ENCODE data around the gene CLCN6. TPM values are rescaled to one million over a fixed set of nuclear protein-coding genes. Genes with fewer than 3 reads are reported as not detected.

The CLCN6 gene
- total RNA-seq, 2 experiments from 2014 or later, result 18.8 to 19.5 TPM

- ChIA-PET CTCF (interaction anchor here (1.0 to 3.9 kb wide), 2 partner anchors 38 to 52 kb away, joined by 3 to 20 read pairs; no protein-coding TSS in a partner anchor), POLR2A (interaction anchor here (11.3 kb wide), 1 partner anchor 68 kb away, joined by 137 read pairs; no protein-coding TSS in a partner anchor)
- H3K27me3 Mint-ChIP-seq, result no peaks in the 10 kb centered on the region
- no peaks in the 10 kb centered on the region for H3K9me3 Mint-ChIP-seq
- no peak for DNase-seq
- peaks cover 1% of the 10 kb centered on the region for H3K4me1 Mint-ChIP-seq
- H3K36me3 Mint-ChIP-seq (ENCODE audit: low read depth), result peaks cover 47% of the 10 kb centered on the region
- no peak overlapping the region for H3K4me3 Mint-ChIP-seq
- no peak overlapping the region for H3K27ac Mint-ChIP-seq
These were observed 35.5 kb downstream of the CLCN6 start for GRCh38 chr1:11841245-11842153.

- POLR2A ChIA-PET, result interaction anchor here (11.3 kb wide), 1 partner anchor 67 kb away, joined by 137 read pairs; no protein-coding TSS in a partner anchor
- peaks cover 1% of the 10 kb centered on the region for H3K4me1 Mint-ChIP-seq
- CTCF ChIA-PET, result no interaction called here
These were observed 36.4 kb downstream of the CLCN6 start for GRCh38 chr1:11842154-11843041.

DNA sequence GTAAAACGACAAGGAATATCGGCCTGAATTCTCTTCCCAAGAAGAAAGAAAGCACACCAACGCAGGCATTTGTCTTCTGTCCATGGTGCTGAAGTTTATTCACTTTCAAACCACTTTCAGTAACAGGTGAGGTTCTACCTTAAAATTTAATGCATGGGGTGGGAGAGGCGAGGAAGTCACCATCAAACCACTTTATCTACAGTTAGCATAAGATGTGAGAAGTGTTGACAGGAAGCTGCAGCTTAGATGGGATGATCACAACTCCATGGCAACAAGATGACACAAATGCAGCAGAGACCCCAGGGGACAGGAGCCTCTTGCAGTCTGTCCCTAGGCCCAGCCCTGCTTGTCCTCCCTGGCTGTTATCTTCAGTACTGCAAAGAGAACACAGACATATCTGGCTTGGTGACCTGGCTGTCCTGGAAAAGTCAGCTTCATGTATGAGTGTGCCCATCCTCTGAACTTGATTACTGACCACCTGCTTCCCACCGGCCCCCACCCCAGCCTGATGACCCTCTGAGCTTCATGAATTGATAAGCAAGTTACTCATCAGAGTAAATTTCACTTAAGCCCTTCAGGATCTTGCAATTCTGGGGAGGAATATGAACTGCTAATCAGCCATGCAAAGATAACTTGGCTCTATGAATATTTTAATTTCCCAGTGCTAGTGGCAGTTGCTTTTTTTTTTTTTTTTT, 39.8 kb downstream of the CLCN6 start:
- ChIA-PET POLR2A (interaction anchor here (1.5 to 11.3 kb wide), 2 partner anchors 17 to 63 kb away, joined by 3 to 137 read pairs; no protein-coding TSS in a partner anchor), CTCF (interaction anchor here (0.7 to 2.3 kb wide), 3 partner anchors 8 to 55 kb away, joined by 3 to 8 read pairs (median 3); no protein-coding TSS in a partner anchor)
- no peak for DNase-seq
- no peak overlapping the region for H3K27ac Mint-ChIP-seq
- H3K4me3 Mint-ChIP-seq, result no peak overlapping the region
- H3K27me3 Mint-ChIP-seq, result no peaks in the 10 kb centered on the region
- peaks cover 22% of the 10 kb centered on the region for H3K36me3 Mint-ChIP-seq (ENCODE audit: low read depth)
- H3K9me3 Mint-ChIP-seq, result no peaks in the 10 kb centered on the region
- no peaks in the 10 kb centered on the region for H3K4me1 Mint-ChIP-seq

More at GRCh38 chr1:11842154-11843041, 36.4 kb downstream of the CLCN6 start:
- Mint-ChIP-seq H3K27ac (no peak overlapping the region), H3K4me3 (no peak overlapping the region), H3K36me3 (ENCODE audit: low read depth) (peaks cover 45% of the 10 kb centered on the region), H3K9me3 (no peaks in the 10 kb centered on the region), H3K27me3 (no peaks in the 10 kb centered on the region)
- DNase-seq, result no peak

DNA sequence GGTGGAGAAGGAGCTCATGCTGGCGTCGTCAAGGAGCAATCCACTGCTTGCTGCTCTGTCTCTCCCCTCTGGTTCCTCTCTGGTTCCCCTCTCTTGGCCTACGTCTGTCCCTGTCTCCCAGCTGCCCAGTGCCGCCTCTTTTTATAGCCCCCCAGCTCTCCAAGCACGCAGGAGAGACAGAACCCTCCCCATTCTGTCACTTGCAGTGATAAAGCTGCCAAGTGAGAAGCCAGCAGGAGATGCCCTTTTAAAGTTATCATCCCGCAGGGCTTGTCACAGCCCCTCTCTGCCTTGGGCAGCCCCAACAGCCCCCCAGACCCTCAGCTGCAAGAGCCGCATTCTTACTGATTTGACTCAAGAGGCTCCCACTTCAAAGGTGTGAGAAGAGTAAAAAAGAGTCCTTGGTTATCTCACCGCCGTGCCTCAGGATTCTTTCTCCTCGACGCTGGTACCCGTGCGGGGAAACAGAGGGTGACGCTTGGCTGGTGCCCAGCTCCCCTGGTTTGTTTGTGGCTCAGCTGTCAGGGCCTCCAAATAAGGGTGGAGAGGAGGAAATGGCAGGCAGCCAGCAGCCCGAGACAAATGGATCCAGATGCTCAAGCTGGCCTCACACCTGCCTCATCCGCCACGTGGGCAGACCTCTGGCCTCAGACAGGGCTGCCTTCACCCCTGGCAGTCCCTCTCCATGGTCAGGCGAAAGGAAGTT, 41.8 kb downstream of the CLCN6 start, which contains the start of gene NPPA:
NPPA (minus strand) TSS at position 117 of the 706 bp plus-strand sequence; CDS start at position 18, 99 bp downstream.
- no peaks in the 10 kb centered on the region for H3K9me3 Mint-ChIP-seq
- peaks cover 13% of the 10 kb centered on the region for H3K36me3 Mint-ChIP-seq (ENCODE audit: low read depth)
- DNase-seq, result no peak
- H3K4me3 Mint-ChIP-seq, result no peak within 1 kb of the TSS
- no peak within 1 kb of the TSS for H3K27ac Mint-ChIP-seq
- no peaks in the 10 kb centered on the region for H3K4me1 Mint-ChIP-seq
- H3K27me3 Mint-ChIP-seq, result peaks cover 6% of the 10 kb centered on the region
- ChIA-PET POLR2A (interaction anchor here (0.8 to 1.0 kb wide), 2 partner anchors 60 to 61 kb away, joined by 3 read pairs; no protein-coding TSS in a partner anchor), CTCF (interaction anchor here (2.3 kb wide), 1 partner anchor 10 kb away, joined by 8 read pairs; no protein-coding TSS in a partner anchor)

DNA sequence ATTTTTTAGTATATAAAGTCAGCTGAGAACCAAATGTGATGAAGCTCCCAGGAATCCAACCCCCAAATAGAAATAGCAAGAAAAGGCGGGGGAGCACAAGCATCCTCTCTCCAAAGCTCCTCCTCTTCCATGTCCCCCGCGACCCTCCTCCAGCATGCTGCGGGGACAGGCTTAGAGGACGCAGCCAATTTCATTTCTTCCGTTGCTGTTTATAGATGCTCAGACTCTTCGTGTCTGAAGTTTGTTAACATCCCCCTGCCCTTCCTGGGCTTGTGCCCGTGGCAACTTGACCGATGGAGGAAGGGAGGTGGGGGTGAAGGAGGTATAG, 42.3 kb downstream of the CLCN6 start:
- DNase-seq, result no peak
- H3K27ac Mint-ChIP-seq, result no peak overlapping the region
- H3K4me1 Mint-ChIP-seq, result no peaks in the 10 kb centered on the region
- H3K4me3 Mint-ChIP-seq, result no peak overlapping the region
- peaks cover 13% of the 10 kb centered on the region for H3K36me3 Mint-ChIP-seq (ENCODE audit: low read depth)
- POLR2A ChIA-PET, result interaction anchor here (1.0 kb wide), 1 partner anchor 60 kb away, joined by 3 read pairs; no protein-coding TSS in a partner anchor
- peaks cover 9% of the 10 kb centered on the region for H3K27me3 Mint-ChIP-seq
- CTCF ChIA-PET, result no interaction called here
- H3K9me3 Mint-ChIP-seq, result no peaks in the 10 kb centered on the region

DNA sequence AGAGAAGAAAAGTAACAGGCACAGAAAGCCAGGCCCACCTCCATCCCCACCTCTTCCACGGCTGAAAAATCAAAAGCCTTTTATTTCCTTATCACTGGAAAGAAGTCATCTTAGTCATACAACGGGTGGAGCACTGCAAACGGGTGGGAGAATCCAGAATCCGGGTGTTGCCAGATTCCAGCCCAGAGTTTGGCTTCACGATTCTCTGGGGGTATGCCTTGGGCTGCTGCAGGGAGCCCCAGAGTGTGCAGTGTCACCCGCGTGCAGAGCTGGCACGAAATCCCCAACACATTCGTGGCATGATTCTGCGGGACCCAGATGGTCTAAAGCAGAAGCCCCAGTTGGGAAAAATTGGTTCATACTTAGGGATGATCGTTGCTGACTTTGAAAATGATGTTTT, 44.2 kb downstream of the CLCN6 start:
- no peak overlapping the region for H3K4me3 Mint-ChIP-seq
- no peak overlapping the region for H3K27ac Mint-ChIP-seq
- POLR2A ChIA-PET, result no interaction called here
- H3K4me1 Mint-ChIP-seq, result no peaks in the 10 kb centered on the region
- CTCF ChIA-PET, result no interaction called here
- peaks cover 16% of the 10 kb centered on the region for H3K27me3 Mint-ChIP-seq
- peaks cover 5% of the 10 kb centered on the region for H3K36me3 Mint-ChIP-seq (ENCODE audit: low read depth)
- DNase-seq, result no peak
- H3K9me3 Mint-ChIP-seq, result no peaks in the 10 kb centered on the region

DNA sequence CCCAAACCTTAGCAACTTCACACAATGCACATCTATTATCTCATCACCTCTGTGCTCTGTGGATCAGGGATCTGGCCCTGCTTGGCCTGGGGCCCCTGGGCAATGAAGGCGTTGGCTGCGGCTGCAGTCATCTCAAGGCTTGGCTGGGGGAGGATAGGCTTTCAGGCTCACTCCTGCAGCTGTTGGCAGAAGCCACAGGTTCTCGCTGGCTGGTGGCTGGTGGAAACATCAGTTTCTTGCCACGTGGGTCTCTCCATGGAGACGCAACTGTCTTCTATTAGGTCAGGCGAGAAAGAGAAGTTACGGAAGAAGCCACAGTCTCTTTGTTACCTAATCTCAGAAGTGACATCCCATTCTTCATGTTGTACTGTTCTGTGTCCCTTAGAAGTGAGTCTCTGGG, 45.2 kb downstream of the CLCN6 start:
- CTCF ChIA-PET, result no interaction called here

DNA sequence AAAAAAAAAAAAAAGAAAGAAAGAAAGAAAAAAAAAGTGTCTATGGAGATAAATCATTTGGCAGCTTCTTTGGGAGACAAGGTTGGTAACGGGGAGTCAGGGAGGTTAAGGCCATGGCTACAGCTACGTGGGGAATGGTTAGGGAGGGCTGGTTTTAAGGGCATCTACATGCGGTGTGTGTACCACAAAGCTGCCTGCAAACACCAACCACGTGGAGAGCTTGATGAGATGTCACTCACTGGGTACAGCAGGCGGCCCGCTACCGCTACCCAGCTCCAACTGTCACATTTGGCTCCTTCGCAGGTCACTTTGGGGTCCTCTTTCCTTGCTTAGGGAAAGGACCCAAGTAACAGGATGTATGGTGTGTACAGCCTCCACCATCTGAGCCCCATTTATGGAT, 48.5 kb downstream of the CLCN6 start:
- no peak overlapping the region for H3K4me3 Mint-ChIP-seq
- DNase-seq, result no peak
- H3K27ac Mint-ChIP-seq, result no peak overlapping the region
- no peaks in the 10 kb centered on the region for H3K9me3 Mint-ChIP-seq
- H3K4me1 Mint-ChIP-seq, result no peaks in the 10 kb centered on the region
- ChIA-PET CTCF (no interaction called here), POLR2A (interaction anchor here (0.7 kb wide), 1 partner anchor 103 kb away, joined by 3 read pairs; no protein-coding TSS in a partner anchor)
- peaks cover 42% of the 10 kb centered on the region for H3K27me3 Mint-ChIP-seq
- H3K36me3 Mint-ChIP-seq (ENCODE audit: low read depth), result no peaks in the 10 kb centered on the region

More for the DNA sequence above, 45.2 kb downstream of the CLCN6 start:
- DNase-seq, result no peak
- Mint-ChIP-seq H3K27ac (no peak overlapping the region), H3K36me3 (ENCODE audit: low read depth) (no peaks in the 10 kb centered on the region), H3K27me3 (peaks cover 16% of the 10 kb centered on the region), H3K4me1 (no peaks in the 10 kb centered on the region), H3K4me3 (no peak overlapping the region), H3K9me3 (no peaks in the 10 kb centered on the region)
- POLR2A ChIA-PET, result interaction anchor here (1.0 kb wide), 1 partner anchor 57 kb away, joined by 3 read pairs; no protein-coding TSS in a partner anchor

DNA sequence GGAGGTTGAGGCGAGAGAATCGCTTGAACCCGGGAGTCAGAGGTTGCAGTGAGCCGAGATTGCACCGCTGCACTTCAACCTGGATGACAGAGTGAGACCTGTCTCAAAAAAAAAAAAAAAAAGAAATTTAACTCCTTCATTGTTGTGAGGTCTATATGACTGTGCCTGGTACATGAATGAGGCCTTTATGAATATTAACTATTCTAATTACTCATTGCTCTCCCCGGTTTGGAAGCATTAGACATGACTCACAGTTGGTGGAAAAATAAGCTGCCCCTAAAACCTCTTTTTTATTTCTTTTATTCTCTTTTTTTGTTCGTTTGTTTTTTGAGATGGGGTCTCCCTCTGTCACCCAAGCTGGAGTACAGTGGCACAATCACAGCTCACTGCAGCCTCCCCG, 49.4 kb downstream of the CLCN6 start:
- Mint-ChIP-seq H3K27ac (no peak overlapping the region), H3K36me3 (ENCODE audit: low read depth) (no peaks in the 10 kb centered on the region), H3K27me3 (peaks cover 51% of the 10 kb centered on the region), H3K9me3 (no peaks in the 10 kb centered on the region), H3K4me3 (no peak overlapping the region), H3K4me1 (no peaks in the 10 kb centered on the region)
- CTCF ChIA-PET, result no interaction called here
- DNase-seq, result no peak
- POLR2A ChIA-PET, result interaction anchor here (1.3 to 2.3 kb wide), 2 partner anchors 53 to 54 kb away, joined by 5 to 11 read pairs; no protein-coding TSS in a partner anchor

DNA sequence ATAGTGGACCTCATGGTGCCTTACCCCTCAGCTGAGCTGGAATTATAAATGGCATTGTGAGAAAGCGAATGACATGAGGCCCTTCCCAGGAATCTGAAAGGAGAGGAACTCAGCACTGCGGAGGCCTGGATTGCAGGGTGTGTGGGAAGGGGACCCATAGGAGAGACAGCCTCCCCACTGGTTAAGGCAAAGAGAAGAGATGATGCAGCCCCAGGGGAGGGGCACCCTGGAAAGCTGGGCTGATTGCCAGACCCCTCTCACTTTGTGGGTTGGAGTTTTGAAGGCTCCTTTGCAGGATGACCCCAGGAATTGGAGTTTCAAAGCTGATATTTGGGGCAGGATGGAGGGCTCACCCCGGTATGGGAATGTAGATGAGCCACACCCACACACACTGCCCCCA, 50.7 kb downstream of the CLCN6 start:
- CTCF ChIA-PET, result interaction anchor here (1.2 kb wide), 1 partner anchor 10 kb away, joined by 3 read pairs; no protein-coding TSS in a partner anchor
- no peaks in the 10 kb centered on the region for H3K36me3 Mint-ChIP-seq (ENCODE audit: low read depth)
- DNase-seq, result no peak

GRCh38 chr1:11857164-11857851, 51.3 kb downstream of the CLCN6 start:
- POLR2A ChIA-PET, result interaction anchor here (2.3 kb wide), 1 partner anchor 51 kb away, joined by 11 read pairs; no protein-coding TSS in a partner anchor
- Mint-ChIP-seq H3K27me3 (peaks cover 61% of the 10 kb centered on the region), H3K27ac (no peak overlapping the region), H3K4me3 (no peak overlapping the region), H3K36me3 (ENCODE audit: low read depth) (no peaks in the 10 kb centered on the region), H3K4me1 (no peaks in the 10 kb centered on the region), H3K9me3 (no peaks in the 10 kb centered on the region)
- CTCF ChIA-PET, result interaction anchor here (1.2 kb wide), 1 partner anchor 11 kb away, joined by 3 read pairs; no protein-coding TSS in a partner anchor
- no peak for DNase-seq

More for the DNA sequence above, 50.7 kb downstream of the CLCN6 start:
- no peaks in the 10 kb centered on the region for H3K9me3 Mint-ChIP-seq
- POLR2A ChIA-PET, result interaction anchor here (2.3 kb wide), 1 partner anchor 51 kb away, joined by 11 read pairs; no protein-coding TSS in a partner anchor
- no peak overlapping the region for H3K4me3 Mint-ChIP-seq
- H3K27ac Mint-ChIP-seq, result no peak overlapping the region
- peaks cover 58% of the 10 kb centered on the region for H3K27me3 Mint-ChIP-seq
- no peaks in the 10 kb centered on the region for H3K4me1 Mint-ChIP-seq
